Coronary artery (tissue), 2 donors: ENCODE measurements around the gene SLC9B2.

Source experiments
- DNase-seq: peaks from one replicate; pipeline ENCODE4 v3.0.0-alpha.2; 2017; ENCODE audit warnings: low spot score
- H3K27ac ChIP-seq, 2 donors: fragments of 200-600 bp; sonication (generic); one replicate each; pipeline ENCODE4 v1.5.1; 2016 to 2019
- H3K4me3 ChIP-seq: fragments of 200-600 bp; sonication (generic); 2 replicates; pipeline ENCODE4 v1.5.1; 2016; ENCODE audit warnings: mild to moderate bottlenecking, moderate library complexity
- TF ChIP-seq, protein P1 (sequence below): fragments of 200-600 bp; sonication (generic); IDR thresholded peaks from one replicate; pipeline ENCODE4 v1.5.1; 2019; ENCODE audit warnings: antibody characterized with exemption

The SLC9B2 gene

DNA sequence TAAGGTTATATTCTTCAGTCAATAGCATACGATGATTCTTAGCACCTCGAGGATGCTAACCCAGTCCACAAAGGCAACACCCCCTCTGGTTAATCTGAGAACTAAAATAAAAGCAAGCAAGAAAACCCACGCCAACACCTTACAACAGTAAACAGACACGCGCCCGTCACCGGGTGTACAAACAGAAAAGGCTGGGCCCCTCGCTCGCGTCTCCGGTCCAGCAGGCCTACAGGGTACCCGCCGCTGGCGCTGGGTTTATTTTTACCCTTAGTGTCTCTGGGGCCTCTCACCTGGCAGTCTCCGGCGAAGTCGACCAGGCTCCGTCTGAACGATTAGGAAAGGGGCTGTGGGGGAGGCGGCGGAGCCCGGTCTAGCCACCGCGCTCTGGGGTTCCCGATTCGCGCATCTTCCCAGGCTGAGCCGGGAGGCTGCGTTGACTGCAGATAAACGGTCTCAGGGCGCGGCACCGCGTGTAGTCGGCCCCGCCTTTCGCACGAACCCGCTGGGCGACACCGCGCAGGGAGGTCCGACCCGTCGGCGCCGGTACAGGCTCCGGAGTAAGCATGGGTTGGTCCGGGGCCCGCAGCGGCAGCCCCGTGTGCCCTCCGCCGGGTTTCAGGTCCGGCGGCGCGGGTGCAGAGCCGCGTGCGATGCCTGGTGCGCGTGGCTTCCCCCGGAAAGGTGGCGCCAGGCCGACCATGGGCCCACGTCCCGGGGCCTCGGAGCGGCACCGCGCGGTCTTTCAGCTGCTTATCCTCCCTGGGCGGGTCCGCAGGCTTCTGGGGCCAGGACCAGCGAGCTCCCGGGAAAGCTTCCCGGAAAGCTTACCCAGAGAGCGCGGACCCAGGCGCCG is 441 bp downstream of the SLC9B2 start:
- H3K27ac ChIP-seq = peak overlapping the region; percentile 84 to 87
- TF ChIP-seq, protein P1, sequence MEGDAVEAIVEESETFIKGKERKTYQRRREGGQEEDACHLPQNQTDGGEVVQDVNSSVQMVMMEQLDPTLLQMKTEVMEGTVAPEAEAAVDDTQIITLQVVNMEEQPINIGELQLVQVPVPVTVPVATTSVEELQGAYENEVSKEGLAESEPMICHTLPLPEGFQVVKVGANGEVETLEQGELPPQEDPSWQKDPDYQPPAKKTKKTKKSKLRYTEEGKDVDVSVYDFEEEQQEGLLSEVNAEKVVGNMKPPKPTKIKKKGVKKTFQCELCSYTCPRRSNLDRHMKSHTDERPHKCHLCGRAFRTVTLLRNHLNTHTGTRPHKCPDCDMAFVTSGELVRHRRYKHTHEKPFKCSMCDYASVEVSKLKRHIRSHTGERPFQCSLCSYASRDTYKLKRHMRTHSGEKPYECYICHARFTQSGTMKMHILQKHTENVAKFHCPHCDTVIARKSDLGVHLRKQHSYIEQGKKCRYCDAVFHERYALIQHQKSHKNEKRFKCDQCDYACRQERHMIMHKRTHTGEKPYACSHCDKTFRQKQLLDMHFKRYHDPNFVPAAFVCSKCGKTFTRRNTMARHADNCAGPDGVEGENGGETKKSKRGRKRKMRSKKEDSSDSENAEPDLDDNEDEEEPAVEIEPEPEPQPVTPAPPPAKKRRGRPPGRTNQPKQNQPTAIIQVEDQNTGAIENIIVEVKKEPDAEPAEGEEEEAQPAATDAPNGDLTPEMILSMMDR = no peak
- H3K4me3 ChIP-seq = peak overlapping the region; percentile 78
- DNase-seq = peak; percentile 81

DNA sequence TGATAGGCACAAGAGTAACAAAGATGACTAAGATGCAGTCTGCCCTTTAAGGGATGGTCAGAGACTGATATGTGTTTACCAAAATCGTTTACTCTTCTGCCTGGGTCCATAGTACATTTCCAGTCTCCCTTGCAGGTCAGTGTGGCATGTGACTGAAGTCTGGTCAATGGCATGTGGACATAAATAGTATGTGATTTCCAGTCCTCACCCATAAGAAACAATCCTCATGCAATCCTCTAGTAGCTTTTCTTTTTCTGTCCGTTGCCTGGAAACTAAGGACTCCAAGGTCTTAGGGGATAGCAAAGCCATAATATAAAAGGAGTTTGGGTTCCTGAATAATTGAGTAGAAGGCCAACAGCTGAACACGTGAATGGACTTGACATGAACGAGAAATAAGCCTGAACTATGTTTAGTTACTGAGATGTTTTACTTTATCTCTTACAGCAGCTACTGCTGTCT is 1.1 kb downstream of the SLC9B2 start:
- DNase-seq = no peak
- H3K4me3 ChIP-seq = peak overlapping the region; percentile 78
- peak overlapping the region; percentile 84 to 87 for H3K27ac ChIP-seq
- TF ChIP-seq, protein P1 = no peak

DNA sequence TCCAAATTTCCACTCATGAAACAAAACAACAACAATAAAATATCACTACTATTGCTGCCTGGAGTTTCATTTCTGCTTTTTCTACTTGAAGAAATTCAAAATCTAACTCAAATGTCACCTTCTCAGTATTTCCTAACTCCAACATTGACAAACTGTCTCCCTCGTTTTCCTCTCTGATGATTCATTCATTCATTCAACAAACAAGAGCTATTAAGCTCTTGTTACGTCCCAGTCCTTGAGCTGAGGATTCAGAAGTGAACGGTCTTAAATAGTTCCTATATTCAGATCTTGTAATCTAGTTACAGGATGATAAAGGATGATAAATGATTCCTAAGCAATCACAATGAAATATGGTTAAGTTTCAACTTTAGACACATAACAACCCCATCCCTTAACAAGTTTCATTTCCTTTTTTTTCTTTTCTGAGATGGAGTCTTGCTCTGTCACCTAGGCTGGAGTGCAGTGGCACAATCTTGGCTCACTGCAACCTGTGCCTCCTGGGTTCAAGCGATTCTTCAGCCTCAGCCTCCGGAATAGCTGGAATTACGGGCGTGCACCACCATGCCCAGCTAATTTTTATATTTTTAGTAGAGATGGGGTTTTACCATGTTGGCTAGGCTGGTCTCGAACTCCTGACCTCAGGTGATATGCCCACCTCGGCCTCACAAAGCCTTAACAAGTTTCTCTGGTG is 1.7 kb downstream of the SLC9B2 start:
- peak overlapping the region; percentile 78 for H3K4me3 ChIP-seq
- H3K27ac ChIP-seq = peak overlapping the region in 1 of 2 donors; percentile 84
- no peak for DNase-seq
- TF ChIP-seq, protein P1 = no peak

DNA sequence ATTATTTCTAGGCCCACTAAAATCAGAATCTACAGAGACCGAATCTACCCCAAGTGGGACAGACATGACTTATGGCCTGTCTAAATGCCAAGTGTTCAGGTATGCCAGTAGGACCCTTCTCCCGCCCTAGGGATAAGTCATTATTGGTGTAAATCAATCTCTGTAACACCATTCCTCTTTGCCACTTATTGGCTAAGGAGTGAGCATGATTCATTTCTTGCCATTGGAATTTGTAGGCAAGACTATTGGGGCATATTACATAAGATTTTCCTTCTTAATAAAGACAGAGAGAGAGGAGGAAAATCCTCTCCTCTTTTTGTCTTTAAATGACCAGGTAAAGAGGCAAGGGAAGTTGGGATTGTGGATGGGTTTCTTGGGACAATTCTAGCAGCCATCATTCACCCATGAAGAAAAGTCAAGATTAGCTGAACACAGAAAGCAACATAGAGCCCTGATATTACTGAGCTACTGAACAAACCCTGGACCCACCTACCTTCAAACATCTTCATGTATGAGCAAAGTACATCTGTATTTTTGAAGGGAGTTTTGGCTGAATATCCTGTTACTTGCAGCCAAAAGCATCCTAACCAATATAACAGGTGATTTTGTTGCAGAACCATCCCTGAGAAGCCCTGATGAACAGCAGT is 2.6 kb downstream of the SLC9B2 start:
- Histone ChIP-seq H3K4me3 (no peak overlapping the region), H3K27ac (no peak overlapping the region)
- DNase-seq = no peak
- TF ChIP-seq, protein P1 = no peak

DNA sequence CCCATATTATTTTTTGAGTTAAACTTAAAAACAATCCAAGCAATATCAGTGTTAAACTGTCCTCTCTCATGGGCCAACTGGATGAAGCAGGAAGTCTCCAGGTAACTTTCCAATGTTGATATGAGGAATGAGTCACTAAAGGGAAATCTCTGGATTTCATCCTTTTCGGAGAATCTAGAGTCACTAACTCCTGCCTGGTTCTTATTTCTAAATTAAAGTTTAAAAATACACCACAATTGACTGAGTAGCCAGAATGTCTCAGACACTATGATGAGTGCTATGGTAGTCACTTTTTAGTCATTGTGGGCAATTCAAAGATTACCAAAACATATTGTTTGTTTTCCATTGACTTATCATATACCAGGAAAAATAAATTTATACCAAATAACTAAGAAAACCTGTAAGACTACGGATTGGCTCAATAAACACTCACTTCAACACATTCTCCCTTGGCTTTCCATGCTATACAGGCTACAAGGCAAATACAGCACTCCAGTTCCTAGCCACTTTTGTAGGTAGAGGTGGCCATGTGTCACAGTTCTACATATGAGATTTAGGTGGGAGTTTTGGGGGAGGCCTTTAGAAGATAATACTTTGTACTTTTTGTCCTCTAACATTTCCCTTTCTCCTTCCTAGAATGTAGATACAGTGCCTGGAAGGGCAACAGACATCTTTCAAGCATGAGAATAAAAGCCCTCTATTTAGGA is 8.6 kb downstream of the SLC9B2 start:
- TF ChIP-seq, protein P1 = no peak
- Histone ChIP-seq H3K4me3 (no peak overlapping the region), H3K27ac (no peak overlapping the region)
- no peak for DNase-seq

DNA sequence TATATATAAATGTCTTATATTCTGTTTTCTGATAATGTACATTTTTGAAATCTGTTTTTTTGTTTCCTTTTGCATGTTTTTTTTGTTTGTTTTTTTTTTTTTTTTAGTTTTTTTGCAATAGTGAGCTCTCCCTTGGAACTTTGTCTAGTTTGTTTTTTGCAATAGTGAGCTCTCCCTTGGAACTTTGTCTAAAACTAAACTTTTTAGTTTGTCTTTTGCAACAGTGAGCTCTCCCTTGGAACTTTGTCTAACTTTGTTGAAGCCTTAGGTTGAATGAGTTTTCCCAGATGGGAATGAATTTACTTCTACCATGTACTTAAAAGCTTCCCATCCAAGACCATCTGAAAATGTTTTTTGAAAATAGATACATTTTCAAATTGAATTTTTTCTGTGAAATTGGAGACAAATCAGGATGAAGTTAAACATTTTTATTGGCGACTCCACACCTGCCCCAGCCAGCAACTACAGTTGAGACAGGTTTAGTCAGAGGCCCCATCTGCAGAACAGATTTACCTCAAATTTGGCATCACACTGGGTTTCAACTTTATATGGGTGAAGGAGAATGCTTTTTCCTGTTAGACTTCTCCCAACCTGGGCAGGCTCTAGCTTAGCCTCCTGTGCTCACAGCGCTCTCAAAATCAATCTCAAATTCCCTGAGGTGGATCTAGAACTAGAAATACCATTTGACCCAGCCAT is 16.0 kb downstream of the SLC9B2 start:
- TF ChIP-seq, protein P1 = no peak
- no peak overlapping the region for H3K27ac ChIP-seq

More for the DNA sequence above, 16.0 kb downstream of the SLC9B2 start:
- DNase-seq = no peak
- H3K4me3 ChIP-seq = no peak overlapping the region
